Stimulated activated CD8-positive, alpha-beta memory T cell treated with anti-CD3 and anti-CD28 coated beads, Interleukin-15, amount 100 ng/mL, for 24 hours (primary cell): ENCODE measurements around the gene DLX1.
"Not testable (repeated sequence)": the region's sequence is repeated elsewhere in the genome, so short reads cannot be mapped to it uniquely, and the experiment has no call there.

Experiments
- DNase-seq: peaks from one replicate; pipeline ENCODE4 v3.0.0-alpha.2; 2020; ENCODE audit warnings: low read depth

The DLX1 gene

DNA sequence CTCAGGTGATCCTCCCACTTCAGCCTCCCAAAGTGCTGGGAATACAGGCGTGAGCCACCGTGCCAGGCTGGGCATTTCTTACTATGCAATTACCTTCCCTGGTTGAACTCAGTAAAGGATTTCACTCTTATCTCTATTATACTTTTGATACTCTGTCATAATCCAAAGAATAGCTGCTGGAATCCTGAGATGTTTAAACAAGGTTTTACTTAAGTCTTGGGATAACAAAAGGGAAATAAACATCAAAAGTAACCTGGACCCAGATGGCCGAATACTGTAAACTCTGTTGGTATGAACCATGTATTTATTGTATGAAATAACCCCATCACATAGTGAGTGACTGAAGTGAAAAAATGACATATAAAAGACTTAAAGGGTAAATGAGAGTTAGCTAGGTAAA lies 29.3 kb downstream of the DLX1 start:
- no peak for DNase-seq

- DNase-seq: no peak
Measured at GRCh38 chr2:172116107-172116506, 30.8 kb downstream of the DLX1 start.

- DNase-seq: no peak
Measured at GRCh38 chr2:172119089-172119488, 33.8 kb downstream of the DLX1 start.

GRCh38 chr2:172120118-172120517 lies 34.8 kb downstream of the DLX1 start:
- DNase-seq: no peak

DNA sequence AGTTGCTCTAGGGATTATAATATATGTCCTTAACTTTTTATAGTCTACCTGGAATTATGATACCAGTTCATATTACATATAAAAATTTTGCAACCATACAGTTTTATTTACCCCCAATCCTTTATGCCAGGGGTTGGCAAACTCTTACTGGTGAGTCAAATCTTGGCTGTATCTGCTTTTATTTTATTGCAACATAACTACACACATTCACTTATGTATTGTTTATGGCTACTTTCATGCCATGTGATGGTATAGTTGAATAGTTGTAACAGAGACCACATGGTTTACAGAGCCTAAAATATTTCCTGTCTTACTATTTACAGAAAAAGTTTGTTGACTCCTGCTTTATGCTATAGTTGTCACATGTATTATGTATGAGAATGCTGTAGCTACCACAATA lies 43.2 kb downstream of the DLX1 start:
- DNase-seq: no peak

DNA sequence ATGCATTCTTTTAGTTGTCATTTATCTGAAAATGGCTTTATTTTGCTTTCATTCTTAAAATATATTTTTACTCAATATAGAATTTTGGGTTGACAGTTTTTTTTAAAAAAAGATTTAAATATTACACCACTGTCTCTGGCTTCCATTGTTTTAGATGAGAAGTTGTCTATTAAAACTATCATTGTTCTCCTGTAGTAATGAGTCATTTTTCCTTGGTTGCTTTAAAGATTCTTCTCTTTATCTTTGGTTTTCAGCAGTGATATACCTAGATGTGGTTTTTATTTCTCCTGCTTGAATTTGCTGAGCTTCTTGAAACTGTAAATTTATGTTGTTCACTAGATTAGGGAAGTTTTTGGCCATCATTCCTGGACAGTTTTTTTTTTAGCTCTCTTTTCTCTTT lies 44.1 kb downstream of the DLX1 start:
- no peak for DNase-seq

GRCh38 chr2:172131713-172132555 lies 46.6 kb downstream of the DLX1 start:
- no peak for DNase-seq

GRCh38 chr2:172134270-172134669 lies 49.0 kb downstream of the DLX1 start:
- no peak for DNase-seq

DNA sequence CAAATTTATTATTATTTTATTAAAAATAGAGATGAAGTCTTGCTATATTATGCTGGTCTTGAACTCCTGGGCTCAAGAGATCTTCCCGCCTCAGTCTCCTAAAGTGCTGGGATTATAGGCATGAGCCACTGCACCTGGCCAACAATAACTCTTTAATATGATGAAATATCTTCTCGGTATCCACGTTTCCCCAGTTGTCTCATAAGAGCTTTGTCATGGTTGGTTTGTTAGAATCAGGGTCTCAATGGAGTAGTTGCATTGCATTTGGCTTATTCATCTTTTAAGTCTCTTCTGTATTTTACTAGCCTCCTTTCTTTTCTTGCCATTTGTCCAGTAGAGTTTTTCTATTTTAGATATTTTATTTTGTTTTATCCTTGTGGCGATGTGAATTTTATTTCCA lies 50.1 kb downstream of the DLX1 start:
- DNase-seq: no peak

DNA sequence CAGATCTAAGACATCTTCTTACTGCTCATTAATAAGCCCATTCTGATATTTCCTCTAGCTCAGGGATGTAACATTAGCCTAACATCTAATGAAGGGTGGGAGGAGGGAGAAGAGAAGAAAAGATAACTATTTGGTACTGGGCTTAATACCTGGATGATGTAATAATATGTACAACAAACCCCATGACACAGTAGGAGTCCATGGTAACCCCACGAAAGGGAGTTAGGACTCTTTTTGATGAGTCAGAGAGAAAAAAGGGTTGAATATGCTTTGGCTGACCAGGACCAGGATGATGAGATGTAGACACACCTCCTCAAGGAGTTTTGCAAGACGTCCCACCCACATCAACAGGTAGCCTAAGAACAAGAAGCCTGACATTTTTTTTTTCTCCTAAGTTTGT lies 51.8 kb downstream of the DLX1 start:
- no peak for DNase-seq

DNA sequence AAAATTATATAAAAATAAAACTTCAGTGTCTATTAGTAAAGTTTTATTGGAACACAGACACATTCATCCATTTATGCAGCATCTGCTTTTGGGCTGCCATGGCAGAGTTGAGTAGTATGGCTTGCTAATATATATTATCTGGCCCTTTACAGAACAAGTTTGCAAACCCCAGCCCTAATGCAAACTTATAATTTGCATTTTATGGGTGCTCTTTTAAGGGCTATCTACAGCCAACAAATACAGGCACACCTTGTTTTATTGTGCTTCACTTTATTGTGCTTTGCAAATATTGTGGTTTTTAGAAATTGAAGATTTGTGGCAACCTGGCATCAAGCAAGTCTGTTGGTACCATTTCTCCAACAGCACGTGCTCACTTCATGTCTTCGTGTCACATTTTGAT lies 52.6 kb downstream of the DLX1 start:
- no peak for DNase-seq

DNA sequence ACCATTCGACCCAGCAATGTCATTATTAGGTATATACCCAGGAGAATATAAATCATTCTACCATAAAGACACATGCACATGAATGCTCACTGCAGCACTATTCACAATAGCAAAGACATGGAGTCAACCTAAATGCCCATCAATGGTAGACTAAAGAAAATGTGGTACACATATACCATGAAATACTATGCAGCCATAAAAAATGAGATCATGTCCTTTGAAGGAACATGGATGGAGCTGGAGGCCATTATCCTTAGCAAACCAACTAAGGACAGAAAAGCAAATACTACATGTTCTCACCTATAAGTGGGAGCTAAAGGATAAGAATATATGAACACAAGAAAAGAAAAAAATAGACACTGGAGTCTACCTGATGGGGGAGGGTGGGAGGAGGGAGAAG lies 53.4 kb downstream of the DLX1 start:
- DNase-seq: not testable (repeated sequence)
